ENCODE results near the gene CRB2.

GRCh38 chr9:123376218-123377071, 20.4 kb downstream of the CRB2 start:
- TF ChIP-seq, protein P1, sequence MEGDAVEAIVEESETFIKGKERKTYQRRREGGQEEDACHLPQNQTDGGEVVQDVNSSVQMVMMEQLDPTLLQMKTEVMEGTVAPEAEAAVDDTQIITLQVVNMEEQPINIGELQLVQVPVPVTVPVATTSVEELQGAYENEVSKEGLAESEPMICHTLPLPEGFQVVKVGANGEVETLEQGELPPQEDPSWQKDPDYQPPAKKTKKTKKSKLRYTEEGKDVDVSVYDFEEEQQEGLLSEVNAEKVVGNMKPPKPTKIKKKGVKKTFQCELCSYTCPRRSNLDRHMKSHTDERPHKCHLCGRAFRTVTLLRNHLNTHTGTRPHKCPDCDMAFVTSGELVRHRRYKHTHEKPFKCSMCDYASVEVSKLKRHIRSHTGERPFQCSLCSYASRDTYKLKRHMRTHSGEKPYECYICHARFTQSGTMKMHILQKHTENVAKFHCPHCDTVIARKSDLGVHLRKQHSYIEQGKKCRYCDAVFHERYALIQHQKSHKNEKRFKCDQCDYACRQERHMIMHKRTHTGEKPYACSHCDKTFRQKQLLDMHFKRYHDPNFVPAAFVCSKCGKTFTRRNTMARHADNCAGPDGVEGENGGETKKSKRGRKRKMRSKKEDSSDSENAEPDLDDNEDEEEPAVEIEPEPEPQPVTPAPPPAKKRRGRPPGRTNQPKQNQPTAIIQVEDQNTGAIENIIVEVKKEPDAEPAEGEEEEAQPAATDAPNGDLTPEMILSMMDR (conservative IDR thresholded peaks at IDR 0.05 in 1 of 2, IDR thresholded peaks at IDR 0.05 in 1 of 2; ENCODE audit: low read depth in 1 of 2, low read length in 2 of 2), result no peak
- no peak for TF ChIP-seq EZH2 (IDR thresholded peaks at IDR 0.05; ENCODE audit: low read length, missing control alignments)

Data from fibroblast of lung (primary cell).